SU-DHL-6 (cell line): ENCODE data around the gene PXK.

ENCODE experiments used
- CTCF ChIP-seq: fragments of 200-600 bp; sonication (generic); IDR thresholded peaks from one replicate; pipeline ENCODE4 v1.5.1; 2017; ENCODE audit warnings: antibody characterized with exemption, mild to moderate bottlenecking, low read length, moderate library complexity; ENCODE audit not compliant: insufficient read depth, poor library complexity, severe bottlenecking
- EZH2phosphoT487 ChIP-seq: fragments of 200-600 bp; sonication (generic), shearing (Covaris generic); conservative IDR thresholded peaks from 2 replicates; pipeline ENCODE4 v1.6.1; 2018; ENCODE audit warnings: mild to moderate bottlenecking, antibody characterized with exemption, low read length, moderate library complexity, mixed read lengths

GRCh38 chr3:58332575-58333188, at the start of gene PXK:
- TF ChIP-seq CTCF = no peak
- no peak for TF ChIP-seq EZH2phosphoT487
